A549 treated with dexamethasone at 1 μM for 4 hours (cell line): ENCODE data around the gene COMP. TPM values are rescaled to one million over a fixed set of nuclear protein-coding genes. Genes with fewer than 3 reads are reported as not detected.

Experiments used
- total RNA-seq: library from RNA; stranded (reverse); fragments of 200-300 nt; extraction: Qiagen RNA extraction; gene quantifications from 5 replicates; pipeline ENCODE4 v1.2.3, GENCODE V29; 2022

COMP gene
- 0.16 to 0.26 TPM (median 0.19 TPM) in 5 replicates for total RNA-seq

GRCh38 chr19:18790566-18791314 lies at the start of gene COMP:
COMP (minus strand) TSS chr19:18791305; CDS start chr19:18791269, 36 bp downstream.

GRCh38 chr19:18831524-18832305 lies 40.6 kb upstream of the COMP start, which contains the start of gene UPF1:
UPF1 (plus strand) TSS chr19:18831959; CDS start chr19:18832210, 251 bp downstream.

Other genes with a start within 250 kb of the COMP start
- 113 to 154 TPM (median 146 TPM) in 5 replicates for gene FKBP8, start 247.7 kb downstream of the COMP start, total RNA-seq
- 84.8 to 106 TPM (median 98.7 TPM) in 5 replicates for gene KXD1, start 233.4 kb downstream of the COMP start, total RNA-seq
- 1,021 to 1,163 TPM (median 1,060 TPM) in 5 replicates for gene UBA52, start 219.4 kb downstream of the COMP start, total RNA-seq
- gene REX1BD, start 202.5 kb downstream of the COMP start, total RNA-seq: 38.3 to 52.4 TPM (median 45.9 TPM) in 5 replicates
- gene CRLF1, start 184.5 kb downstream of the COMP start, total RNA-seq: 3.7 to 7.1 TPM (median 6.8 TPM) in 5 replicates
- gene TMEM59L, start 178.4 kb downstream of the COMP start, total RNA-seq: 3.8 to 6.1 TPM (median 5.2 TPM) in 5 replicates
- 3.7 to 5.1 TPM (median 4.7 TPM) in 5 replicates for gene KLHL26, start 154.3 kb downstream of the COMP start, total RNA-seq
- 2.3 to 5.6 TPM (median 4.7 TPM) in 5 replicates for gene CRTC1, start 107.6 kb downstream of the COMP start, total RNA-seq
- 27.8 to 45.2 TPM (median 43.1 TPM) in 5 replicates for gene UPF1, start 40.7 kb upstream of the COMP start, total RNA-seq
- gene CERS1, start 104.9 kb upstream of the COMP start, total RNA-seq: 4.8 to 5.6 TPM (median 5.0 TPM) in 5 replicates
- gene COPE, start 128.1 kb upstream of the COMP start, total RNA-seq: 131 to 148 TPM (median 135 TPM) in 5 replicates
- gene DDX49, start 128.4 kb upstream of the COMP start, total RNA-seq: 27.6 to 40.9 TPM (median 37.4 TPM) in 5 replicates
- 21.8 to 32.4 TPM (median 28.9 TPM) in 5 replicates for gene HOMER3, start 149.9 kb upstream of the COMP start, total RNA-seq
- gene SUGP2, start 242.2 kb upstream of the COMP start, total RNA-seq: 17.5 to 33.3 TPM (median 28.1 TPM) in 5 replicates
- 25.8 to 30.6 TPM (median 26.6 TPM) in 5 replicates for gene ARMC6, start 242.3 kb upstream of the COMP start, total RNA-seq